CD4-positive, alpha-beta T cell (primary cell): ENCODE results near the gene RRAS. TPM values are rescaled to one million over a fixed set of nuclear protein-coding genes. Genes with fewer than 3 reads are reported as not detected.

ENCODE experiments used
- ATAC-seq: fragments of 200-7000 bp; cut with Tn5 transposase; one replicate; pipeline ENCODE4 v1.10.0; 2022; ENCODE audit warnings: mild to moderate bottlenecking; ENCODE audit not compliant: poor library complexity
- CTCF ChIA-PET: fragments of 350-600 bp; sonication (Branson Sonifier 250); formaldehyde crosslinking; loops from one replicate; lab custom pipeline; 2021; ENCODE audit warnings: antibody characterized with exemption, inconsistent platforms; lab: Charles Lee
- POLR2A ChIA-PET: fragments of 350-600 bp; sonication (Branson Sonifier 250); formaldehyde crosslinking; loops from one replicate; lab custom pipeline; 2021; ENCODE audit warnings: antibody characterized with exemption, inconsistent platforms; lab: Charles Lee
- DNase-seq, 14 experiments: peaks; one replicate each; pipeline ENCODE4 v3.0.0-alpha.2; 2013 to 2020; ENCODE audit warnings: mixed read lengths in 2 of 14
- H3K27ac ChIP-seq, 2 donors: one replicate each; pipeline versions ENCODE4 v1.5.1 to v1.7.0; 2013; ENCODE audit warnings: low read length in 2 of 2, low read depth in 1 of 2, mild to moderate bottlenecking in 1 of 2
- H3K27me3 ChIP-seq, 2 experiments: 1 replicate in 1 of 2; 2 replicates in 1 of 2; pipeline versions ENCODE4 v1.6.1 to v1.7.0; 2013; ENCODE audit warnings: low read length in 2 of 2, control low read depth in 1 of 2, mild to moderate bottlenecking in 1 of 2, moderate library complexity in 1 of 2; ENCODE audit not compliant: insufficient read depth in 2 of 2, control insufficient read depth in 1 of 2
- H3K36me3 ChIP-seq: one replicate; pipeline ENCODE4 v1.6.1; 2013; ENCODE audit warnings: low read length, control low read depth; ENCODE audit not compliant: insufficient read depth
- H3K4me1 ChIP-seq: one replicate; pipeline ENCODE4 v1.6.1; 2013; ENCODE audit warnings: low read length, control low read depth; ENCODE audit not compliant: insufficient read depth
- H3K4me3 ChIP-seq: one replicate; pipeline ENCODE4 v1.5.1; 2013; ENCODE audit warnings: mild to moderate bottlenecking, low read length, moderate library complexity
- H3K9me3 ChIP-seq, 2 experiments: 1 replicate in 1 of 2; 2 replicates in 1 of 2; pipeline versions ENCODE4 v1.6.1 to v1.7.0; 2013; ENCODE audit warnings: low read length in 2 of 2, mild to moderate bottlenecking in 2 of 2, control low read depth in 1 of 2, moderate library complexity in 1 of 2; ENCODE audit not compliant: control insufficient read depth in 1 of 2, insufficient read depth in 1 of 2
- H3K27ac Mint-ChIP-seq: one replicate; pipeline ENCODE4 v1.8.0; 2020; ENCODE audit warnings: mixed read lengths
- H3K27me3 Mint-ChIP-seq: one replicate; pipeline ENCODE4 v1.8.0; 2021; ENCODE audit warnings: mixed read lengths
- H3K36me3 Mint-ChIP-seq: one replicate; pipeline ENCODE4 v1.8.0; 2021; ENCODE audit warnings: low read depth, mixed read lengths
- H3K4me1 Mint-ChIP-seq: one replicate; pipeline ENCODE4 v1.8.0; 2021; ENCODE audit warnings: low read depth, mixed read lengths
- H3K4me3 Mint-ChIP-seq: one replicate; pipeline ENCODE4 v1.8.0; 2020; ENCODE audit warnings: mild to moderate bottlenecking, mixed read lengths
- H3K9me3 Mint-ChIP-seq: one replicate; pipeline ENCODE4 v1.8.0; 2020; ENCODE audit warnings: mixed read lengths
- CTCF ChIP-seq: fragments of 200-600 bp; IDR thresholded peaks from one replicate; pipeline ENCODE4 v1.8.0; 2022; ENCODE audit warnings: antibody characterized with exemption, mild to moderate bottlenecking
- intact Hi-C, 2 experiments: fragments of 100-400 bp; cut with DNase I in 1 of 2; cut with micrococcal nuclease in 1 of 2; formaldehyde crosslinking; loops; one replicate each; pipeline versions ENCODE4 v1.15.1 to v1.9.0; 2023 to 2025; cut with DNase I, micrococcal nuclease
- total RNA-seq, 174 experiments: library from RNA in 2 of 174; stranded (reverse) in 2 of 174; gene quantifications; one replicate each; pipeline ENCODE4 v1.2.3 and lab custom pipeline; 2021 to 2026

The RRAS gene
- total RNA-seq, 2 experiments from 2014 or later: 4.2 to 4.7 TPM

GRCh38 chr19:49645995-49646394 lies 6.1 kb upstream of the RRAS start:
- intact Hi-C loops: no loop called here
- H3K36me3 ChIP-seq: peaks cover 54% of the 10 kb centered on the region
- H3K4me3 Mint-ChIP-seq: no peak overlapping the region

GRCh38 chr19:49645592-49645991 lies 5.6 kb upstream of the RRAS start:
- Histone ChIP-seq H3K4me1 (peaks cover 46% of the 10 kb centered on the region), H3K27ac (no peak overlapping the region), H3K36me3 (peaks cover 51% of the 10 kb centered on the region), H3K4me3 (no peak overlapping the region), H3K9me3 (no peaks in the 10 kb centered on the region), H3K27me3 (no peaks in the 10 kb centered on the region)
- peak overlapping the region; percentile 20 for H3K27ac Mint-ChIP-seq
- no peaks in the 10 kb centered on the region for H3K9me3 Mint-ChIP-seq
- peaks cover 40% of the 10 kb centered on the region for H3K36me3 Mint-ChIP-seq
- ATAC-seq (no peak), DNase-seq (no peak)
- no peak for TF ChIP-seq CTCF
- POLR2A ChIA-PET: interaction anchor here (1.0 kb wide), 1 partner anchor 16 kb away, joined by 5 read pairs; no protein-coding TSS in a partner anchor
- no peaks in the 10 kb centered on the region for H3K27me3 Mint-ChIP-seq
- CTCF ChIA-PET: no interaction called here
- H3K4me1 Mint-ChIP-seq: peaks cover 42% of the 10 kb centered on the region
- no peak overlapping the region for H3K4me3 Mint-ChIP-seq
- intact Hi-C loops: no loop called here

More at GRCh38 chr19:49645995-49646394, 6.1 kb upstream of the RRAS start:
- no peaks in the 10 kb centered on the region for H3K27me3 Mint-ChIP-seq
- Histone ChIP-seq H3K4me3 (no peak overlapping the region), H3K27me3 (no peaks in the 10 kb centered on the region), H3K27ac (no peak overlapping the region), H3K9me3 (no peaks in the 10 kb centered on the region), H3K4me1 (peaks cover 42% of the 10 kb centered on the region)
- ATAC-seq (no peak), DNase-seq (peak in 1 of 14 experiments; percentile 20)
- POLR2A ChIA-PET: interaction anchor here (1.0 kb wide), 1 partner anchor 16 kb away, joined by 5 read pairs; no protein-coding TSS in a partner anchor
- TF ChIP-seq CTCF: no peak
- H3K27ac Mint-ChIP-seq: peak overlapping the region; percentile 20
- CTCF ChIA-PET: no interaction called here
- peaks cover 38% of the 10 kb centered on the region for H3K36me3 Mint-ChIP-seq
- H3K9me3 Mint-ChIP-seq: no peaks in the 10 kb centered on the region
- peaks cover 38% of the 10 kb centered on the region for H3K4me1 Mint-ChIP-seq

GRCh38 chr19:49643466-49643865 lies 3.5 kb upstream of the RRAS start:
- Histone ChIP-seq H3K9me3 (no peaks in the 10 kb centered on the region), H3K4me3 (no peak overlapping the region), H3K36me3 (peaks cover 34% of the 10 kb centered on the region), H3K4me1 (peaks cover 61% of the 10 kb centered on the region), H3K27ac (no peak overlapping the region), H3K27me3 (no peaks in the 10 kb centered on the region)
- H3K27ac Mint-ChIP-seq: peak overlapping the region; percentile 97
- H3K9me3 Mint-ChIP-seq: no peaks in the 10 kb centered on the region
- intact Hi-C loops: loop anchor here (2.0 to 5.0 kb wide), 3 partner anchors 29 to 384 kb away; partner anchors contain the start of genes AKT1S1 (in 1 of the 2), TBC1D17 (in 1 of the 2), VRK3 (in 1 of the 2) and ZNF473 (in 1 of the 2)
- TF ChIP-seq CTCF: no peak
- ChIA-PET CTCF (interaction anchor here (1.1 kb wide), 1 partner anchor 37 kb away, joined by 3 read pairs; no protein-coding TSS in a partner anchor), POLR2A (interaction anchor here (2.0 to 5.5 kb wide), 3 partner anchors 17 to 54 kb away, joined by 8 to 125 read pairs (median 21); partner anchors contain the start of genes BCL2L12, IRF3 and PRR12)
- peaks cover 30% of the 10 kb centered on the region for H3K36me3 Mint-ChIP-seq
- no peaks in the 10 kb centered on the region for H3K27me3 Mint-ChIP-seq
- ATAC-seq (no peak), DNase-seq (no peak)
- peak overlapping the region; percentile 95 for H3K4me3 Mint-ChIP-seq
- peaks cover 61% of the 10 kb centered on the region for H3K4me1 Mint-ChIP-seq
